ENCODE results near the gene MIDN.

Gene MIDN

DNA sequence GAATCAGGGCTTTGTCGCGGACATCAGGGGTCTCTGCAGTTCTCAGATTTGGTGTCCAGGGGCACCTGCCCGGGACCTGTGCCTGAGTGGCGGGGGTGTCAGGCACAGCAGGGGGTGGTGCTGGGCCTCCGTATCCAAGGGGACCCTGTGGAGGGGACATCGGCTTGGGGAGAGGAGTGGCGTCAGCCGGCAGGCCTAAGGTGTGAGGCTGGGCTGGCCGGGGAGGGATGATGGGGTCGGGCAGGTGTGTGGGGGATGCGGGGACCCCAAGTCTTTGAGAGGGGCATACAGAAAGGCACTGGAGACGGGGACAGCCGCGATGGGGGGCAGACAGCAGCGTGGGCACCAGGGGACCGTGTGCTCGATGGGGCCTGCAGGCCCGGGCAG is 39.8 kb downstream of the MIDN start:
- no peak overlapping the region for H3K4me3 ChIP-seq (replicated peaks; ENCODE audit: low read depth, low read length)
- TF ChIP-seq, protein P1, sequence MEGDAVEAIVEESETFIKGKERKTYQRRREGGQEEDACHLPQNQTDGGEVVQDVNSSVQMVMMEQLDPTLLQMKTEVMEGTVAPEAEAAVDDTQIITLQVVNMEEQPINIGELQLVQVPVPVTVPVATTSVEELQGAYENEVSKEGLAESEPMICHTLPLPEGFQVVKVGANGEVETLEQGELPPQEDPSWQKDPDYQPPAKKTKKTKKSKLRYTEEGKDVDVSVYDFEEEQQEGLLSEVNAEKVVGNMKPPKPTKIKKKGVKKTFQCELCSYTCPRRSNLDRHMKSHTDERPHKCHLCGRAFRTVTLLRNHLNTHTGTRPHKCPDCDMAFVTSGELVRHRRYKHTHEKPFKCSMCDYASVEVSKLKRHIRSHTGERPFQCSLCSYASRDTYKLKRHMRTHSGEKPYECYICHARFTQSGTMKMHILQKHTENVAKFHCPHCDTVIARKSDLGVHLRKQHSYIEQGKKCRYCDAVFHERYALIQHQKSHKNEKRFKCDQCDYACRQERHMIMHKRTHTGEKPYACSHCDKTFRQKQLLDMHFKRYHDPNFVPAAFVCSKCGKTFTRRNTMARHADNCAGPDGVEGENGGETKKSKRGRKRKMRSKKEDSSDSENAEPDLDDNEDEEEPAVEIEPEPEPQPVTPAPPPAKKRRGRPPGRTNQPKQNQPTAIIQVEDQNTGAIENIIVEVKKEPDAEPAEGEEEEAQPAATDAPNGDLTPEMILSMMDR (IDR thresholded peaks at IDR 0.05; ENCODE audit: low read depth, low read length, missing control alignments) = no peak
- no peak for DNase-seq (ENCODE audit: extremely low read depth, low read depth)

DNA sequence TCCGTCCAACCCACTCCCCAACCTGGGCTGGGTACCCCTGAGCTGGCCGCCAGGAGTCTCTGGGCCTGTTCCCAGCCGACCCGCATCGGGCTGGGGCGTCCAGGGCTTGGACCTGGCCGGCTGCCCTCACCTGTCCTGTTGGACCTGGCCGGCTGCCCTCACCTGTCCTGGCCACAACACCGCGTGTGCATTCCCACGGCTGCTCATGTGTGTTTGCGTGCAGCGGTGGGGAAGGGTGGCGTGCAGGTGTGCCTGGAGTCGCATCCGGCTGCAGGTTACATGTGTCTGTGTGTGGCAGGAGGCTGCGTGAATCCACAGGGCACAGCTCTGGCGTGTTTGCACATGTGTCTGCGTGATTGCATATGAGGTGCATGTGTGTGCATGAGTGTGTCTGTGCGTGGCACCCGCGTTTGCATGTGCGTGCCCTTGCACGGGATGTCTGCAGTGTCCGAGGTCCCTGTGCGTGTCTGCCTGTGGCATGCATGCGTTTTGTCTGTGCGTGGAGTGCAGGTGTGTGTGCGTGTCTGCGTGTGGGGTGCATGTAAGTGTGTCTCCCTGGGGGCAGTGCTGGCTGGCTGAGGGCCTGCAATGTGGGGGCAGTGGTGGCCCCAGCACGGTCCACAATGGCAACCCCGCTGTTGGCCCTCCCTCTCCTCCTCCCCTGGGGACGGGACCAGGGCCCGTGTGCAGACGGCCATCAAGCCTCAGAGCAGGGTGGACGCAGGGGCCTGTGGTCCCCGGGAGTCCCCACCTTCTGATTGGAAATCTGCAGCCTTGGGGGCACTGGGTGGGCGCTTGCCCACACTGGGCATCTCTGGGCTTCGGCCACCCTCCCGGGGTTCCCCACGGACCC is 40.7 kb downstream of the MIDN start:
- no peak overlapping the region for H3K4me3 ChIP-seq (replicated peaks; ENCODE audit: low read depth, low read length)

DNA sequence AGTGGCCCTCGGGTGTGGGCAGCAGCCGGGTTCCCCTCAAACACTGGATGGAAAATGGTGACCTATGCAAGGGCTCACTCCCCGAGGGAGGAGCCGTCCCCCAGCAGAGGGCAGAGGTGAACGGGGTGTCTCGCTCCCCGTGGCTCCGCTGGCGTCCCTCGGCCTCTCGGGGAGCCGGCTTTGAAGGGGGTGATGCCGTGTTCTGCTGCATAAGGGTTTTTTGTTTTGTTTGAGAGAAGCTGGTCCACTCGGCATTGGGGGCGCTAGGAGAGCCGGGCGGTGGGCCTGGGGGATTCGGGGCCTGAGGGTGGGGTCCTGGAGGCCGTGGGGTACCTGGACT is 41.3 kb downstream of the MIDN start:
- TF ChIP-seq, protein P1 (IDR thresholded peaks at IDR 0.05; ENCODE audit: low read depth, low read length, missing control alignments) = no peak
- no peak overlapping the region for H3K4me3 ChIP-seq (replicated peaks; ENCODE audit: low read depth, low read length)

More for the DNA sequence above, 40.7 kb downstream of the MIDN start:
- TF ChIP-seq, protein P1 (IDR thresholded peaks at IDR 0.05; ENCODE audit: low read depth, low read length, missing control alignments) = no peak
- no peak for DNase-seq (ENCODE audit: extremely low read depth, low read depth)

DNA sequence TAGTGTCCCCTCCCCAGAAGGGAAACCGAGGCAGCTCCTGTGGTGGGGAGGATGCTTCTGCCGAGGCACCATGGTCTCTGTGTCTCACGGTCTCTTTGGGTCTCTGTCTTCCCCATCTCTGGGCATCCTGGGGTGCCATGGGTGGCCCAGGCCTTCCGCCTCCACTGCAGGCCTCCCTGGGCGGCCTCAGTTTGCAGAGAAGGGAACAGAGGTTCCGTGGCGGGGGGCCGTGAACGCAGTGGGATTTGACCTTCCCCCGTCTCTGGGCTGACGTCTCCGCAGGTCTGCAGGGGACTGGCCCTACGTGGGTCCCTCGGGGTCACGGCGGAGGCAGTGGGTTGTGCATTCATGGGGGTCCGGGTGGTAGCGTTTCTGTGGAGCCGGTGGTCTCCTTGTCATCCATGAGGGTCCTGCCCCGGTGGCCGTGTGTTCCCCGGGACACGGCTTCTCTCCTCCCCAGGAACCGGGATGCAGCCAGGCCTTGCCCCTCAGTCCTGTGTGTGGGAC is 41.9 kb downstream of the MIDN start:
- no peak for DNase-seq (ENCODE audit: extremely low read depth, low read depth)
- TF ChIP-seq, protein P1 (IDR thresholded peaks at IDR 0.05; ENCODE audit: low read depth, low read length, missing control alignments) = no peak
- H3K4me3 ChIP-seq (replicated peaks; ENCODE audit: low read depth, low read length) = no peak overlapping the region

More for the DNA sequence above, 41.3 kb downstream of the MIDN start:
- no peak for DNase-seq (ENCODE audit: extremely low read depth, low read depth)

DNA sequence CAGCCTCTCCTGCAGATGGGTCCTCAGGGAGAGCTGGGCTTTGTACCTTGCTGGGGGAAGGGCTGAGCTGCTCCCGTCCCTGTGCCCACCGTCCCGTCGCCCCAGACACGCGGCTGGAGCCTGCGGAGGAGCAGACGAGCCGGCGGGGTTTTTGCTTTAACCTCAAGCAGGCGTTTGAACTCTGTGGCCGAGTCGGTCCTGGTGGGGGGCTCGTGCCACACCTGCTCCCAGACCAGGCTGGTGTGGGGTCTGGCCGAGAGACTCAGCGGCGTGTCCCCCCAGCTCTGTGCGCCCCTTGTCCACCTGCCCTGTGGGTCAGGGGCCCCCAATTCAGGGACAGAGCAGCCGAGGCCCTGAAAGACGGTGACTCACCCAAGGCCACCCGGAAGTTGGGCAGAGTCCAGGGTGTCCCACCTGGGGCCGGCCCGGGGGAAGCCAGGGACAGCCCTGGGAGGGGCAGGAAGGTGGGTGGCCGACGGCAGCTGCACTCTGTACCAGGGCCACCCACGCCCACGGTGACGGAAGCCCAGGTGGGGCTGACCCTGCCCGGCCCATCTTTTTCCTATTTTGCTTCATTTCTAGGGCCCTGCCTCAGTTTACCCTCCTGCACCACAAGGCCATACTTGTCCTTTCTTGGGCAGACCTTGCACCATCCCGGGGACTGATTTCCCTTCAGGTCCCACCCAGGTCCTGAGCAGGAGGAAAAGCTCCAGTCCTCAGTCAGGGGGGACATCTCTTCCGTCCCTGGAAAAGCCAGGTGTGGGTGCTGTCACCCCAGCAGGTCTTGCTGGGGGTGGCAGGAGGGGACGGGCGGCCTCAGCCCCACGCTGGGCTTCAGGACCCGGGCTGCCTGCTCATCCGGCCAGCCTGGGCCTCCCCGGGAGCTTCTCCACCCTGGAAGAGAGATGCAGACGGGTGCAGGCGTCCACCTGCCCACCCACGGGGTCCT is 42.6 kb downstream of the MIDN start:
- DNase-seq (ENCODE audit: extremely low read depth, low read depth) = no peak
- TF ChIP-seq, protein P1 (IDR thresholded peaks at IDR 0.05; ENCODE audit: low read depth, low read length, missing control alignments) = no peak
- no peak overlapping the region for H3K4me3 ChIP-seq (replicated peaks; ENCODE audit: low read depth, low read length)

DNA sequence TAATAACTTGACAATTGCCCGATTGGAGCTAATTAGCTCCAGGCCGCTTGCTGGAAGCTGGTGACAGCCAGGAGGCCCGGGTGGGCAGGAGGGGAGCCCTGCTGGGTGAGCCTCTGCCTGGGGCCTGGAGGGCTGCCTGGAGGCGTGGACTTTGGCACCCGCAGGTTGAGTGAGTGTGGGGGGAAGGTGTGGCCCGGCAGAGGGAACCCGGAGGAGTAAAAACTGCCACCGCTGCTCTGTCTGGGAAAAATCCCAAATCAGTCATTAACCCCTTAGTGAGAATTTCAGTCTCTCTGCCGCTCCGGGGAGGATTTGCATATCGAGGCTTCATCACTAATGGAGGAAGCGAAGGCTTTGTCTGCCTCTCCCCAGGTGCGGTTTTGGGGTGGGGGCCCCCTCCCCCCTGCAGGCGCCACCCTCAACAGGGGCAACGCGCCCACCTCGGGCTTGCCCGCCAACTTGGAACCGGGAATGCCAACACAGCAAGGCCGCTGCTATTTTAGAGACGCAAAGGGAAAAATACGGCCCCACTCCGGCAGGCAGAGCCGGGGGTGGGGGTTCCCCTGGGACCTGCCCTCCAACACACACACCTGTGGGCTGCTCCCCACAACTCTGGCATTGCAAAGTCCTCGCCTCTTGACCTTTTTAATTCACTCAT is 43.5 kb downstream of the MIDN start:
- H3K4me3 ChIP-seq (replicated peaks; ENCODE audit: low read depth, low read length) = no peak overlapping the region
- DNase-seq (ENCODE audit: extremely low read depth, low read depth) = no peak
- TF ChIP-seq, protein P1 (IDR thresholded peaks at IDR 0.05; ENCODE audit: low read depth, low read length, missing control alignments) = no peak
